ENCODE measurements around the gene TRIM16.
"Not testable (repeated sequence)": the region's sequence is repeated elsewhere in the genome, so short reads cannot be mapped to it uniquely, and the experiment has no call there.

The TRIM16 gene

GRCh38 chr17:15683824-15684478 lies at the start of gene TRIM16:
Gene TRIM16 (minus strand): TSS chr17:15684311. CDS start chr17:15651609, 32,702 bp downstream.
- DNase-seq (ENCODE audit: low read depth), result peak; percentile 70

GRCh38 chr17:15733174-15733789 lies 49.2 kb upstream of the TRIM16 start:
- not testable (repeated sequence) for DNase-seq (ENCODE audit: low read depth)

- not testable (repeated sequence) for DNase-seq (ENCODE audit: low read depth)
Measured at GRCh38 chr17:15731900-15732299, 47.8 kb upstream of the TRIM16 start, which contains the start of gene TBC1D26. Gene TBC1D26 (plus strand): TSS chr17:15732283. CDS start chr17:15735349, 3,066 bp downstream.

- not testable (repeated sequence) for DNase-seq (ENCODE audit: low read depth)
Measured at GRCh38 chr17:15730535-15730934, 46.4 kb upstream of the TRIM16 start.

GRCh38 chr17:15716601-15717563 lies 32.8 kb upstream of the TRIM16 start:
- not testable (repeated sequence) for DNase-seq (ENCODE audit: low read depth)

GRCh38 chr17:15708879-15709278 lies 24.8 kb upstream of the TRIM16 start:
- DNase-seq (ENCODE audit: low read depth), result not testable (repeated sequence)

- not testable (repeated sequence) for DNase-seq (ENCODE audit: low read depth)
Measured at GRCh38 chr17:15704813-15705212, 20.7 kb upstream of the TRIM16 start.

GRCh38 chr17:15704239-15704638 lies 20.1 kb upstream of the TRIM16 start:
- not testable (repeated sequence) for DNase-seq (ENCODE audit: low read depth)

GRCh38 chr17:15699937-15700336 lies 15.8 kb upstream of the TRIM16 start:
- not testable (repeated sequence) for DNase-seq (ENCODE audit: low read depth)

- peak; percentile 85 for DNase-seq (ENCODE audit: low read depth)
Measured at GRCh38 chr17:15699413-15699924, 15.4 kb upstream of the TRIM16 start, which contains the start of gene ZNF286A. Gene ZNF286A (plus strand): TSS chr17:15699752. CDS start chr17:15700330, 578 bp downstream.

GRCh38 chr17:15698967-15699366 lies 14.9 kb upstream of the TRIM16 start:
- not testable (repeated sequence) for DNase-seq (ENCODE audit: low read depth)

- not testable (repeated sequence) for DNase-seq (ENCODE audit: low read depth)
Measured at GRCh38 chr17:15687494-15687893, 3.4 kb upstream of the TRIM16 start.

- not testable (repeated sequence) for DNase-seq (ENCODE audit: low read depth)
Measured at GRCh38 chr17:15683135-15683534, 976 bp downstream of the TRIM16 start.

GRCh38 chr17:15675991-15676390 lies 8.1 kb downstream of the TRIM16 start:
- DNase-seq (ENCODE audit: low read depth), result not testable (repeated sequence)

- DNase-seq (ENCODE audit: low read depth), result not testable (repeated sequence)
Measured at GRCh38 chr17:15674640-15675039, 9.5 kb downstream of the TRIM16 start.

GRCh38 chr17:15669526-15669925 lies 14.6 kb downstream of the TRIM16 start:
- not testable (repeated sequence) for DNase-seq (ENCODE audit: low read depth)

- no peak for DNase-seq (ENCODE audit: low read depth)
Measured at GRCh38 chr17:15663691-15664090, 20.4 kb downstream of the TRIM16 start.

- DNase-seq (ENCODE audit: low read depth), result no peak
Measured at GRCh38 chr17:15663176-15663575, 20.9 kb downstream of the TRIM16 start.

- DNase-seq (ENCODE audit: low read depth), result no peak
Measured at GRCh38 chr17:15662681-15663080, 21.4 kb downstream of the TRIM16 start.

- DNase-seq (ENCODE audit: low read depth), result no peak
Measured at GRCh38 chr17:15660077-15660476, 24.0 kb downstream of the TRIM16 start.

GRCh38 chr17:15659663-15660062 lies 24.4 kb downstream of the TRIM16 start:
- DNase-seq (ENCODE audit: low read depth), result no peak

- no peak for DNase-seq (ENCODE audit: low read depth)
Measured at GRCh38 chr17:15659236-15659635, 24.9 kb downstream of the TRIM16 start.
